ENCODE results near the gene INO80D.

DNA sequence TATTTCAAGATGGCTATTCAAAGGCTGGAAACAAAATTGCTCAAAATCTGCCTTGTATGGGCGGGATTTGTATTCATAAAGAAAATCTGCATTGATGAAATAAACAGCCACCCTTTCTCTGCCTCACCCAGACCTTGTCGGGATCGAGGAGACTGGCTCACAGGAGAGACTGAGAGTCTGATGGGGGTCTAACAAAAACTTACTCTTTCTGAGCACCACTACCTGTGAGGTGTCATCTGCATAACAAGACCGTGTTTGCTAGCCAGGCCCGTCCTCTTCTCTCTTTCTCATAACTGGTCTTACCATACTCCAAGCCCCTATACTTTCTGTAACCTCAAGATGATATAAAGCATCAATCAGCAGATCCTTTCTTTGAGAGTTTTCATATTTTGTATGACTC, 115.6 kb downstream of the INO80D start:
- TF ChIP-seq ZNF274 (IDR thresholded peaks at IDR 0.05; ENCODE audit: borderline replicate concordance, extremely low read depth, low read length) (no peak), POLR2AphosphoS5 (IDR thresholded peaks at IDR 0.05; ENCODE audit: low read depth, low read length) (no peak), TBP (IDR thresholded peaks at IDR 0.05; ENCODE audit: low read depth, low read length) (no peak), NRF1 (IDR thresholded peaks at IDR 0.05; ENCODE audit: low read depth, low read length) (no peak), CHD1 (IDR thresholded peaks at IDR 0.05; ENCODE audit: low read depth, low read length) (no peak), POLR2A (IDR thresholded peaks at IDR 0.05; ENCODE audit: control extremely low read depth in 1 of 2, low read depth in 2 of 2, low read length in 2 of 2) (no peak), GTF2F1 (IDR thresholded peaks at IDR 0.05; ENCODE audit: borderline replicate concordance, low read depth, low read length) (no peak), EGR1 (IDR thresholded peaks at IDR 0.05; ENCODE audit: borderline replicate concordance, low read depth, low read length) (no peak), HDAC6 (IDR thresholded peaks at IDR 0.05; ENCODE audit: low read depth, low read length) (no peak)
- TF ChIP-seq, protein P1, sequence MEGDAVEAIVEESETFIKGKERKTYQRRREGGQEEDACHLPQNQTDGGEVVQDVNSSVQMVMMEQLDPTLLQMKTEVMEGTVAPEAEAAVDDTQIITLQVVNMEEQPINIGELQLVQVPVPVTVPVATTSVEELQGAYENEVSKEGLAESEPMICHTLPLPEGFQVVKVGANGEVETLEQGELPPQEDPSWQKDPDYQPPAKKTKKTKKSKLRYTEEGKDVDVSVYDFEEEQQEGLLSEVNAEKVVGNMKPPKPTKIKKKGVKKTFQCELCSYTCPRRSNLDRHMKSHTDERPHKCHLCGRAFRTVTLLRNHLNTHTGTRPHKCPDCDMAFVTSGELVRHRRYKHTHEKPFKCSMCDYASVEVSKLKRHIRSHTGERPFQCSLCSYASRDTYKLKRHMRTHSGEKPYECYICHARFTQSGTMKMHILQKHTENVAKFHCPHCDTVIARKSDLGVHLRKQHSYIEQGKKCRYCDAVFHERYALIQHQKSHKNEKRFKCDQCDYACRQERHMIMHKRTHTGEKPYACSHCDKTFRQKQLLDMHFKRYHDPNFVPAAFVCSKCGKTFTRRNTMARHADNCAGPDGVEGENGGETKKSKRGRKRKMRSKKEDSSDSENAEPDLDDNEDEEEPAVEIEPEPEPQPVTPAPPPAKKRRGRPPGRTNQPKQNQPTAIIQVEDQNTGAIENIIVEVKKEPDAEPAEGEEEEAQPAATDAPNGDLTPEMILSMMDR (IDR thresholded peaks at IDR 0.05; ENCODE audit: control extremely low read depth in 1 of 3, insufficient read depth in 1 of 3, low read depth in 1 of 3, low read length in 3 of 3) = no peak

All from H1 (cell line).